ENCODE results near the gene HOXA3. TPM values are rescaled to one million over a fixed set of nuclear protein-coding genes. Genes with fewer than 3 reads are reported as not detected.

HOXA3 gene
- total and polyA plus RNA-seq, 10 of the 15 experiments (the other 5 are each of a cell fraction or from before 2014, with no cell fraction given) = 0.05 TPM; not detected in 9

DNA sequence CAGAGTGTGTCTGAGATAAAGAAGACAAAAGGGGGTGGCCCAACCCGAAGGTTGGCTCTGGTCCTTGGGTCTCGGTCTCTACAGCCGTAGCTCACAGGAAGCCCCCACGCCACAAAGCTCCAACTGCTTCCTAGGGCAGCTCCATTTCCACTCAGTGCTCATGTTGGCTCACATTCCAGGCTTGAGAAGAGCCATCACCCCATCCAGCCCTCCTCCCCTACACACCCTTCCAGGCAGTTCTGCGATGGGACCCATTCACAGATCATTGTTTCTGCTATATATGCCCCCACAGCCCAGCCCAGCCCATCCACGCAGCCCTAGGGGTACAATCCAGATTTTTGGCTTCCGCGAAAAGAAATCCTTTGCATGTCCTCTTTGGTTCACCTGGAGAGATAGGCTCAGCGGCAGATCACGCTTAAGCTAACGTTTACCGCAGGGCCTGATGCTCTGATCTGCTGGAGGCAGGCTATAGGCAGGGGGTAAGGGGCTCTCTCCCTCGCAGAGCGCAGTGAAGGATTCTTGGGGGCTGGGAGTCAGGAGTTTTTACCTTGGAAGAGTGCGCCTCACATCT lies 38.9 kb upstream of the HOXA3 start (continued):
- TF ChIP-seq SREBF1 (IDR thresholded peaks at IDR 0.05; ENCODE audit: low read length) (no peak), MEF2B (IDR thresholded peaks at IDR 0.05; ENCODE audit: partially characterized antibody, poor library complexity, severe bottlenecking) (no peak), SUZ12 (IDR thresholded peaks at IDR 0.05; ENCODE audit: unreplicated experiment) (no peak)

GRCh38 chr7:27189997-27190748 lies 37.8 kb upstream of the HOXA3 start:
- DNase-seq (ENCODE audit: low read depth, low spot score) = no peak
- in situ Hi-C loops (cut with MboI) (no loop called here), intact Hi-C loops (cut with micrococcal nuclease; ENCODE audit: unreplicated experiment) (no loop called here)
- no peaks in the 10 kb centered on the region; the same call in 2 of the 3 replicates for H3K9me3 ChIP-seq (replicated peaks; ENCODE audit: control insufficient read depth, insufficient read depth, low read length)
- no peak overlapping the region for H3K4me3 ChIP-seq
- H3K36me3 ChIP-seq (ENCODE audit: control insufficient read depth in 2 of 2, insufficient read depth in 2 of 2, low read length in 1 of 2) = no peaks in the 10 kb centered on the region
- RAD21 ChIA-PET (ENCODE audit: unreplicated experiment) = no interaction called here
- POLR2A ChIA-PET = no interaction called here
- H3K4me2 ChIP-seq (ENCODE audit: control insufficient read depth, insufficient read depth) = no peak overlapping the region
- SMC1A ChIA-PET (ENCODE audit: uncharacterized antibody, unreplicated experiment) = no interaction called here
- no peak for TF ChIP-seq IKZF2 (IDR thresholded peaks at IDR 0.05)
- no peak for TF ChIP-seq SMAD1 (IDR thresholded peaks at IDR 0.05; ENCODE audit: low read depth, partially characterized antibody)
- no peak for TF ChIP-seq PAX8 (IDR thresholded peaks at IDR 0.05)
- no peak for TF ChIP-seq ATF2 (IDR thresholded peaks at IDR 0.05; ENCODE audit: low read length)
- TF ChIP-seq EP300 (IDR thresholded peaks at IDR 0.05; ENCODE audit: borderline replicate concordance in 1 of 2, control insufficient read depth in 1 of 2, low read depth in 2 of 2, low read length in 2 of 2) = no peak
- TF ChIP-seq BMI1 (IDR thresholded peaks at IDR 0.05; ENCODE audit: borderline replicate concordance) = no peak
- no peak for TF ChIP-seq E4F1 (IDR thresholded peaks at IDR 0.05; ENCODE audit: borderline replicate concordance, partially characterized antibody)
- no peak overlapping the region for H3K27ac ChIP-seq (ENCODE audit: control insufficient read depth, insufficient read depth)
- no peak overlapping the region for H3K9ac ChIP-seq (ENCODE audit: control insufficient read depth, insufficient read depth, low read length)
- no peak for FAIRE-seq
- H3K27me3 ChIP-seq (replicated peaks in 1 of 2; ENCODE audit: control insufficient read depth in 2 of 2, insufficient read depth in 2 of 2, low read length in 1 of 2) = peaks cover 38 to 47% of the 10 kb centered on the region in 2 experiments
- no peaks in the 10 kb centered on the region for H3K79me2 ChIP-seq (ENCODE audit: control insufficient read depth, insufficient read depth, low read length)
- no peak for ATAC-seq
- BruUV-seq (replicated peaks) = no TSS peak
- 0 out of 2 replicates have a peak, but pooled peaks cover 3% of the 10 kb centered on the region for H4K20me1 ChIP-seq (ENCODE audit: control insufficient read depth, insufficient read depth)
- CTCF ChIA-PET = interaction anchor here (0.6 to 1.8 kb wide), 3 partner anchors 10 to 731 kb away, joined by 3 to 5 read pairs (median 4); no protein-coding TSS in a partner anchor
- no peak overlapping the region for H2AFZ ChIP-seq (ENCODE audit: control insufficient read depth, low read depth, low read length)
- WGBS (ENCODE audit: insufficient coverage, insufficient replicate concordance, low lambda C conversion rate, missing lambda C conversion rate) = 23% methylated on average over 7 of the region's 7 CpGs
- H3K4me1 ChIP-seq (ENCODE audit: control insufficient read depth, insufficient read depth, low read length) = no peaks in the 10 kb centered on the region

Data from GM12878 (cell line).